SH-SY5Y (cell line): ENCODE results near the gene SART1.

Experiments
- GATA2 ChIP-seq: IDR thresholded peaks from 2 replicates; pipeline ENCODE4 v1.6.1; 2011; ENCODE audit warnings: mild to moderate bottlenecking, low read depth, low read length
- GATA3 ChIP-seq: IDR thresholded peaks from 2 replicates; pipeline ENCODE4 v1.6.1; 2011; ENCODE audit warnings: low read depth, mild to moderate bottlenecking, low read length, moderate library complexity

GRCh38 chr11:66004186-66004585, 42.7 kb downstream of the SART1 start:
- TF ChIP-seq GATA2, result no peak
- no peak for TF ChIP-seq GATA3
